ENCODE data around the gene MCC. TPM values are rescaled to one million over a fixed set of nuclear protein-coding genes. Genes with fewer than 3 reads are reported as not detected.

The MCC gene
- total and polyA plus RNA-seq, 2 of the 4 experiments (the other 2 are of a cell fraction): 5.0 to 20.6 TPM

DNA sequence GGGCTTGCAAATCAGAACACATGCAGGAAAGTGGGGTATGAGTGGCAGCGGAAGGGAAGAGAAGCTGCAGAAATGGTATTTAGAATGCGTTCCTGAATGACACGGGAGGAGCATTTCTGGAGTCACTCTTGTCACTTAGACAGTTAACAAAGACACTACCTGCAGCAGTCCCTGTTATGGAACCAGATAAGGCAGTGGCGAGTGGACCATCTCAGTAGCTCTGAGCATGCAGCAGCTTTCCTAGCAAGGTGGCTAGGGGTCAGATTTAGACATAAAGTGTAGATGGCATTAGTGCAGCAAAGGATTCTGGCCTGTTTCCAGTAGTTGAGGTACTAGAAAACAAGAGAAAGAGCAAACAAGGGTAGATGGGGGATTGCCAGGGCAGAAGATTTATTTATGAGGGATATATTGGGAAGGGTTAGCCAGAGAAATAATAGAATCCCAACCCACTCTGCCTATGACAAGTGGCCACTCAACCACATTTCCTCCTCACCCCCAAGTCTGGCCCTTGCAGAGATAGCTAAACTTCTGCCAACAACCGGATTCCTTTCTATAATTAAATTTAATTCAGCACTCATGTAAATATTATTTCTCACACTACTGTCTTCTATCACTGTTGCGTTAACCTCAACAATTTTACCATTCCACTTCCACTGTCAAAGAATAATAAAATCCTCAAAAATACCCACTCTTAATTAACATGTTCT lies 310.0 kb downstream of the MCC start:
- no peak overlapping the region for H2AK5ac ChIP-seq (ENCODE audit: low read depth, low read length)
- H3K56ac ChIP-seq (ENCODE audit: extremely low read depth, insufficient read depth, low read length): no peak overlapping the region
- no peak overlapping the region for H3K23ac ChIP-seq (ENCODE audit: low read depth, low read length)
- no peak overlapping the region for H3K27ac ChIP-seq (ENCODE audit: insufficient read depth, low read length)
- DNase-seq: no peak
- peaks cover 5% of the 10 kb centered on the region for H3K4me1 ChIP-seq (ENCODE audit: control insufficient read depth, insufficient read depth, low read length)
- H3K79me1 ChIP-seq (ENCODE audit: low read depth in 1 of 2, low read length in 2 of 2): peaks cover 10 to 13% of the 10 kb centered on the region in 2 experiments; a peak in 3 of 4 replicates
- peaks cover 2% of the 10 kb centered on the region; the same call in 1 of the 2 replicates for H3K36me3 ChIP-seq (ENCODE audit: control insufficient read depth, insufficient read depth, low read length)
- ChIA-PET POLR2A (ENCODE audit: unreplicated experiment) (no interaction called here), CTCF (no interaction called here)
- intact Hi-C loops (cut with micrococcal nuclease) (no loop called here), dilution Hi-C loops (cut with HindIII; ENCODE audit: low sequenced_read_pairs, unreplicated experiment) (no loop called here), in situ Hi-C loops (cut with MboI; ENCODE audit: low sequenced_read_pairs) (no loop called here)
- H3K14ac ChIP-seq (replicated peaks; ENCODE audit: low read depth, low read length): no peak overlapping the region
- no peaks in the 10 kb centered on the region for H3K27me3 ChIP-seq (ENCODE audit: control insufficient read depth, insufficient read depth, low read length)
- H4K91ac ChIP-seq (ENCODE audit: insufficient read depth, low read depth, low read length): no peak overlapping the region
- ATAC-seq (ENCODE audit: low read depth): peak; percentile 29
- BruUV-seq (replicated peaks): no TSS peak
- no peak overlapping the region for H2AFZ ChIP-seq (replicated peaks; ENCODE audit: low read length, poor library complexity)
- no peak overlapping the region for H2BK5ac ChIP-seq (ENCODE audit: low read depth, low read length, poor library complexity, severe bottlenecking)
- H3K9ac ChIP-seq (ENCODE audit: low read depth, low read length): no peak overlapping the region
- H3K4me3 ChIP-seq (ENCODE audit: insufficient read depth, low read depth, low read length): no peak overlapping the region
- H3K9me1 ChIP-seq (ENCODE audit: insufficient read depth, low read length): peaks cover 4% of the 10 kb centered on the region; the same call in 1 of the 2 replicates
- H4K20me1 ChIP-seq (ENCODE audit: insufficient read depth, low read length): peaks cover 3% of the 10 kb centered on the region; the same call in 1 of the 2 replicates
- H2BK20ac ChIP-seq (ENCODE audit: low read depth, low read length): no peak overlapping the region
- no peak overlapping the region for H2BK15ac ChIP-seq (ENCODE audit: low read depth, low read length)
- no peak overlapping the region for H3K4me2 ChIP-seq (ENCODE audit: low read depth, low read length)
- no peak overlapping the region for H4K8ac ChIP-seq (ENCODE audit: low read depth in 2 of 2, low read length in 2 of 2)
- WGBS, 2 experiments (ENCODE audit: extremely low coverage in 2 of 2, insufficient read length in 1 of 2): 77% methylated on average over 3 of the region's 6 CpGs; no CpG with 5 or more reads in 1 of the 2 experiments
- no peak overlapping the region for H4K5ac ChIP-seq (ENCODE audit: low read depth, low read length)
- no peak overlapping the region for H2AK9ac ChIP-seq (replicated peaks; ENCODE audit: low read depth, low read length, poor library complexity)
- H2BK120ac ChIP-seq (ENCODE audit: low read depth, low read length): no peak overlapping the region
- no peaks in the 10 kb centered on the region for H3K9me3 ChIP-seq (ENCODE audit: control insufficient read depth, insufficient read depth, low read length)
- no peak overlapping the region for H3K4ac ChIP-seq (ENCODE audit: low read depth, low read length)
- H3K18ac ChIP-seq (ENCODE audit: low read depth, low read length): no peak overlapping the region
- TF ChIP-seq POLR2A (IDR thresholded peaks at IDR 0.05; ENCODE audit: low read depth, low read length) (no peak), FOS (IDR thresholded peaks at IDR 0.05; ENCODE audit: low read depth, low read length) (no peak), MAZ (IDR thresholded peaks at IDR 0.05; ENCODE audit: borderline replicate concordance, low read depth, low read length) (no peak), RCOR1 (IDR thresholded peaks at IDR 0.05; ENCODE audit: insufficient replicate concordance, low read length) (no peak), RFX5 (IDR thresholded peaks at IDR 0.05; ENCODE audit: low read depth, low read length) (no peak), SMC3 (IDR thresholded peaks at IDR 0.05; ENCODE audit: low read depth, low read length) (no peak)
- TF ChIP-seq, protein P1, sequence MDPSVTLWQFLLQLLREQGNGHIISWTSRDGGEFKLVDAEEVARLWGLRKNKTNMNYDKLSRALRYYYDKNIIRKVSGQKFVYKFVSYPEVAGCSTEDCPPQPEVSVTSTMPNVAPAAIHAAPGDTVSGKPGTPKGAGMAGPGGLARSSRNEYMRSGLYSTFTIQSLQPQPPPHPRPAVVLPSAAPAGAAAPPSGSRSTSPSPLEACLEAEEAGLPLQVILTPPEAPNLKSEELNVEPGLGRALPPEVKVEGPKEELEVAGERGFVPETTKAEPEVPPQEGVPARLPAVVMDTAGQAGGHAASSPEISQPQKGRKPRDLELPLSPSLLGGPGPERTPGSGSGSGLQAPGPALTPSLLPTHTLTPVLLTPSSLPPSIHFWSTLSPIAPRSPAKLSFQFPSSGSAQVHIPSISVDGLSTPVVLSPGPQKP (IDR thresholded peaks at IDR 0.05; ENCODE audit: borderline replicate concordance, low read depth, low read length): no peak
